ENCODE results near the gene L3MBTL3. TPM values are rescaled to one million over a fixed set of nuclear protein-coding genes. Genes with fewer than 3 reads are reported as not detected.

L3MBTL3 gene
- polyA plus RNA-seq, 1 experiment: 23.2 TPM

GRCh38 chr6:130034378-130035146 is 16.2 kb downstream of the L3MBTL3 start:
- H3K27me3 ChIP-seq (ENCODE audit: control insufficient read depth, insufficient read depth, low read length): no peaks in the 10 kb centered on the region
- H3K9me3 ChIP-seq (ENCODE audit: control insufficient read depth, insufficient read depth, low read length): no peaks in the 10 kb centered on the region
- no peak overlapping the region for H3K27ac ChIP-seq (ENCODE audit: low read depth, low read length)
- peak; percentile 34 for DNase-seq (ENCODE audit: low read depth, low spot score)
- H3K4me3 ChIP-seq (ENCODE audit: low read depth, low read length): no peak overlapping the region
- ChIA-PET POLR2A (interaction anchor here (0.6 kb wide), 1 partner anchor 123 kb away, joined by 3 read pairs; no protein-coding TSS in a partner anchor), CTCF (interaction anchor here (1.3 to 2.1 kb wide), 3 partner anchors 13 to 247 kb away, joined by 4 to 8 read pairs (median 7); no protein-coding TSS in a partner anchor)
- TF ChIP-seq, protein P1, sequence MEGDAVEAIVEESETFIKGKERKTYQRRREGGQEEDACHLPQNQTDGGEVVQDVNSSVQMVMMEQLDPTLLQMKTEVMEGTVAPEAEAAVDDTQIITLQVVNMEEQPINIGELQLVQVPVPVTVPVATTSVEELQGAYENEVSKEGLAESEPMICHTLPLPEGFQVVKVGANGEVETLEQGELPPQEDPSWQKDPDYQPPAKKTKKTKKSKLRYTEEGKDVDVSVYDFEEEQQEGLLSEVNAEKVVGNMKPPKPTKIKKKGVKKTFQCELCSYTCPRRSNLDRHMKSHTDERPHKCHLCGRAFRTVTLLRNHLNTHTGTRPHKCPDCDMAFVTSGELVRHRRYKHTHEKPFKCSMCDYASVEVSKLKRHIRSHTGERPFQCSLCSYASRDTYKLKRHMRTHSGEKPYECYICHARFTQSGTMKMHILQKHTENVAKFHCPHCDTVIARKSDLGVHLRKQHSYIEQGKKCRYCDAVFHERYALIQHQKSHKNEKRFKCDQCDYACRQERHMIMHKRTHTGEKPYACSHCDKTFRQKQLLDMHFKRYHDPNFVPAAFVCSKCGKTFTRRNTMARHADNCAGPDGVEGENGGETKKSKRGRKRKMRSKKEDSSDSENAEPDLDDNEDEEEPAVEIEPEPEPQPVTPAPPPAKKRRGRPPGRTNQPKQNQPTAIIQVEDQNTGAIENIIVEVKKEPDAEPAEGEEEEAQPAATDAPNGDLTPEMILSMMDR (IDR thresholded peaks at IDR 0.05; ENCODE audit: low read depth, low read length): no peak

- Histone ChIP-seq H3K4me3 (ENCODE audit: low read depth, low read length) (no peak overlapping the region), H3K9me3 (ENCODE audit: control insufficient read depth, insufficient read depth, low read length) (no peaks in the 10 kb centered on the region), H3K27ac (ENCODE audit: low read depth, low read length) (no peak overlapping the region), H3K27me3 (ENCODE audit: control insufficient read depth, insufficient read depth, low read length) (no peaks in the 10 kb centered on the region)
- POLR2A ChIA-PET: no interaction called here
- TF ChIP-seq, protein P1 (IDR thresholded peaks at IDR 0.05; ENCODE audit: low read depth, low read length): no peak
- CTCF ChIA-PET: interaction anchor here (1.3 to 2.1 kb wide), 3 partner anchors 12 to 247 kb away, joined by 4 to 8 read pairs (median 7); no protein-coding TSS in a partner anchor
- no peak for DNase-seq (ENCODE audit: low read depth, low spot score)
These were observed 16.8 kb downstream of the L3MBTL3 start for GRCh38 chr6:130035211-130035610.

GRCh38 chr6:130037207-130037811 is 18.9 kb downstream of the L3MBTL3 start:
- no peak overlapping the region for H3K4me3 ChIP-seq (ENCODE audit: low read depth, low read length)
- H3K27me3 ChIP-seq (ENCODE audit: control insufficient read depth, insufficient read depth, low read length): no peaks in the 10 kb centered on the region
- ChIA-PET POLR2A (no interaction called here), CTCF (interaction anchor here (0.7 to 1.1 kb wide), 6 partner anchors 10 to 416 kb away, joined by 3 to 4 read pairs (median 3); no protein-coding TSS in a partner anchor)
- TF ChIP-seq, protein P1 (IDR thresholded peaks at IDR 0.05; ENCODE audit: low read depth, low read length): peak; percentile 51
- H3K27ac ChIP-seq (ENCODE audit: low read depth, low read length): no peak overlapping the region
- DNase-seq (ENCODE audit: low read depth, low spot score): no peak
- H3K9me3 ChIP-seq (ENCODE audit: control insufficient read depth, insufficient read depth, low read length): no peaks in the 10 kb centered on the region

DNA sequence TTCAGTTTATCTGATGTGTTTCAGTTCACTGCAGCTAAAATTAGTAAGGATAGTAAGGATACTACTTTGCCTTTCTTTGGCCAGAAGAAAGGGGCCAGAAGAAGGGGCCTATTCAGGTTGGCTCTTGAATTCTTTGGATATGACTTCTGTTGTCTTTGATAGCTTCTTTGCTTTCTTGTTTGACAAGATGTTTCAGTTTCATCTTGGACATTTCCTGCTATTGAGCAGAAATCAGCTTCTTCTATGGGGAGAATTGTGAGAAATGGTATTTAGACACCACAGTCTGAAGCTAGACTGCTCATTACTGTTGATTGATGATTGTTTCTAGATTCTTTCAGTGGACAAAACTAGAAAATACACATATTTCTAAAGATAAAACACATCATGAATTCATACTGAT is 23.2 kb downstream of the L3MBTL3 start:
- Histone ChIP-seq H3K27ac (ENCODE audit: low read depth, low read length) (no peak overlapping the region), H3K4me3 (ENCODE audit: low read depth, low read length) (no peak overlapping the region), H3K9me3 (ENCODE audit: control insufficient read depth, insufficient read depth, low read length) (no peaks in the 10 kb centered on the region), H3K27me3 (ENCODE audit: control insufficient read depth, insufficient read depth, low read length) (no peaks in the 10 kb centered on the region)
- no peak for DNase-seq (ENCODE audit: low read depth, low spot score)
- TF ChIP-seq, protein P1 (IDR thresholded peaks at IDR 0.05; ENCODE audit: low read depth, low read length): no peak
- CTCF ChIA-PET: interaction anchor here (1.2 kb wide), 1 partner anchor 20 kb away, joined by 5 read pairs; no protein-coding TSS in a partner anchor
- POLR2A ChIA-PET: interaction anchor here (0.5 kb wide), 1 partner anchor 253 kb away, joined by 3 read pairs; no protein-coding TSS in a partner anchor

- Histone ChIP-seq H3K9me3 (ENCODE audit: control insufficient read depth, insufficient read depth, low read length) (no peaks in the 10 kb centered on the region), H3K4me3 (ENCODE audit: low read depth, low read length) (no peak overlapping the region), H3K27me3 (ENCODE audit: control insufficient read depth, insufficient read depth, low read length) (no peaks in the 10 kb centered on the region), H3K27ac (ENCODE audit: low read depth, low read length) (no peak overlapping the region)
- TF ChIP-seq, protein P1 (IDR thresholded peaks at IDR 0.05; ENCODE audit: low read depth, low read length): no peak
- POLR2A ChIA-PET: no interaction called here
- CTCF ChIA-PET: no interaction called here
- no peak for DNase-seq (ENCODE audit: low read depth, low spot score)
These were observed 25.0 kb downstream of the L3MBTL3 start for GRCh38 chr6:130043344-130043743.

Measured in AG04450 (cell line).